Measurements from ENCODE around the gene THEM4.

DNA sequence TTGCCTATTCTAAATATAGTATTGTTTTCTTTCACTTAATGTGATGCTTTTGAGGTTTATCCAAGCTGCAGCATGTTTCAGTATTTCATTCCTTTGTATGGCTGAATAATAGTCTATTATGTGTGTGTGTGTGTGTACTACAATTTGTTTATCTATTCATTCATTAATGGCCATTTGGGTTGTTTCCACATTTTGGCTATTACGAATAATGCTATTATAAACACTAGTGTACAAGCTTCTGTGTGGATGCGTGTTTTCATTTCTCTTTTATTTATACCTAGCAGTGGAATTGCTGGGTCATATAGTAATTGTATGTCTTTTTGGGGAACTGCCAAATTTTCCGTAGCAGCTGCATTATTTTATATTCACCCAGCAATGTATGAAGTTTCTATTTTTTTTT, 40.8 kb downstream of the THEM4 start:
- no peak for TF ChIP-seq POLR2A (IDR thresholded peaks at IDR 0.05; ENCODE audit: extremely low read depth, insufficient read length)
- TF ChIP-seq, protein P1, sequence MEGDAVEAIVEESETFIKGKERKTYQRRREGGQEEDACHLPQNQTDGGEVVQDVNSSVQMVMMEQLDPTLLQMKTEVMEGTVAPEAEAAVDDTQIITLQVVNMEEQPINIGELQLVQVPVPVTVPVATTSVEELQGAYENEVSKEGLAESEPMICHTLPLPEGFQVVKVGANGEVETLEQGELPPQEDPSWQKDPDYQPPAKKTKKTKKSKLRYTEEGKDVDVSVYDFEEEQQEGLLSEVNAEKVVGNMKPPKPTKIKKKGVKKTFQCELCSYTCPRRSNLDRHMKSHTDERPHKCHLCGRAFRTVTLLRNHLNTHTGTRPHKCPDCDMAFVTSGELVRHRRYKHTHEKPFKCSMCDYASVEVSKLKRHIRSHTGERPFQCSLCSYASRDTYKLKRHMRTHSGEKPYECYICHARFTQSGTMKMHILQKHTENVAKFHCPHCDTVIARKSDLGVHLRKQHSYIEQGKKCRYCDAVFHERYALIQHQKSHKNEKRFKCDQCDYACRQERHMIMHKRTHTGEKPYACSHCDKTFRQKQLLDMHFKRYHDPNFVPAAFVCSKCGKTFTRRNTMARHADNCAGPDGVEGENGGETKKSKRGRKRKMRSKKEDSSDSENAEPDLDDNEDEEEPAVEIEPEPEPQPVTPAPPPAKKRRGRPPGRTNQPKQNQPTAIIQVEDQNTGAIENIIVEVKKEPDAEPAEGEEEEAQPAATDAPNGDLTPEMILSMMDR (IDR thresholded peaks at IDR 0.05; ENCODE audit: low read depth, low read length), result no peak
